Measurements from ENCODE around the gene NRF1.
A peak's percentile ranks its signal among the peaks of the same experiment; 100 is the strongest.
"Not testable (repeated sequence)": the region's sequence is repeated elsewhere in the genome, so short reads cannot be mapped to it uniquely, and the experiment has no call there.

The NRF1 gene

DNA sequence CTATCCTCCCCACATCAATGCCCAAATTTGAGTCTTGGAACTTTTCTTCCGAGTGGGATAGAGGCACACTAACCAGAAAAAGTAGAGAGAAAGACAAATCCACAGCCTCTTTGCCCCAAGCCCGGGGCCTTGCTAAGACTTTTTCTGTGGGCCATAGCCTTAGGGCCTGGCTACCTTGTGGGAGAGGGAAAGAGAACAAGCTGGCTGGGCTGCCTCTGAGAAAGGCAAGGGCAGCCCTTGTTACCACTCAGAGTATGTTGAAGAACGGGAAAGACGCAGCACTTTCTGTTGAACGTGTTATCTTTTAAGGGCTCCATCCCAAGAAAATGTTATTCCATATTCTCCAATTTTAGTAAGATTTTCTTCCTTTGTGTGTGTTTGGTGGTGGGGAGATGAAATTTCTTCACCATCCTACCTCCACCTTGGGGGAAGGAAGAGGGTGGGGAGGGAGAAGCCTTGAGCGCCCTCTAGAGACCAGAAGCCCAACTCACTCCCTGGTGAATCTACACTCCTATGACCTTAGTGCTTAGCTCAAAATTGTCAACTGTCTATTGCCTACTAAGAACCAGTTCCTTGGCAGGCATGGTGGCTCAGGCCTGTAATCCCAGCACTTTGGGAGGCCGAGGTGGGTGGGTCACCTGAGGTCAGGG, 3.9 kb upstream of the NRF1 start:
- no peak for DNase-seq (ENCODE audit: low read depth)

- no peak for DNase-seq (ENCODE audit: low read depth)
Observed at GRCh38 chr7:129609666-129610065, 1.9 kb upstream of the NRF1 start.

GRCh38 chr7:129610709-129611245, 743 bp upstream of the NRF1 start:
- no peak for DNase-seq (ENCODE audit: low read depth)

DNA sequence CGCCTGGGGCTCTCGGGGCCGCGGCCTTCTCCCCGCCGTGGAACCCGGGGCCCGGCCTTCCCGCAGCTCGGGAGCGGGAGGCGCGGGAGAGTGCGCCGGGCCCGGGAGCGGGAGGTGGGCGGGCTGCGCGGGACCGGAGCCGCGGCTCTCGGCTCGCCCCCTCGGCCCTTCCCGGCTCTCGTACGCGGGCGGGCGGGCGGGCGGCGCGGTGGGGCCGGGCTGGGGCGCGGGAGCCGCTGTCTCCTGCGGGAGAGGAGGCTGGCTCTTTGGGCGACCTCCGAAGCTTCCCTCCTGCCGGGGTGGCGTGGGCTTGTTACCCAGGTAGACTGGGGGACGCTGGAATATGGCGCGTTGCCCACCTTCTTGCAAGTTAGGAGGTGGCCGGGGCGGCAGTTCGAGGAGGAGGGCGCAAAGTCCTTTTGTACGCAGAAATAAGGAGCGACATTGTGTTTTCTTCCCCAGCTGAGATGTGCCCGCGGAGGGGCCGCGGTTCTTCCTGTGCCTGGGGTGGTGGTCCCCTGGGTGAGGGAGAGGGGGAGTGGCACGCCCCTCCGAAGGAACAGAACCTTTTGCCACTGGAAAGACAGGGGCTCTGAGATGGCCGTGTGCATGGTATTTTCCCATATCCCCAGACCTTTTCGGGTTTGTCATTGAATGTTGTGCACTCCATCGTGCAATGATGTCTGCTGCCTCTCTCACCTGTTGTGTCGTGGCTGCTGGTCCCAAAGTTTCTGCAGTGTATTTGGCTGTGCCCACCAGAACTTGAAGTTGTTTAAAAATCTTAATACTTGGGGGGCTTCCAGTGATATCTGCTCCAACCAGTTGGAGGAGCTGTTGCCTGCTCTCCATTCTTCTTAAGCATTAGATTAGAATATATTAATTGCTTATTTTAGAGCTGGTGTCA, 844 bp downstream of the NRF1 start:
- peak; percentile 16 for DNase-seq (ENCODE audit: low read depth)

DNA sequence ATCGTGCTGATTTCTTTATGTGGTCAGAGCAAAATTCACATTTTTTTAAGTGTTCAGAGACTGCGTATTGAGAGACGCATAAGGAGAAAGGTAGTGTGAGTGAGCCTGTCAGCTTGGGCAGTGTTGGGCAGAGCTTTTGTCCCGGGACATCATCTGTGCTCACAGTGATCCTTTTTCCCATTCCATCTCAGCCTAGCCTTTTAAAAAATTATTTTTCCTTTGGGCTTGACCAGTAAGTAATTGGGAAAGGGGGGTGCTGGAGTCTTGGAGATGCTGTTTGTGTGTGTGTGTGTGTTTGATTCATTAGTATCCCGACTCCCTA, 1.5 kb downstream of the NRF1 start:
- DNase-seq (ENCODE audit: low read depth): no peak

- no peak for DNase-seq (ENCODE audit: low read depth)
Observed at GRCh38 chr7:129615018-129615417, 3.5 kb downstream of the NRF1 start.

GRCh38 chr7:129616530-129616929, 5.0 kb downstream of the NRF1 start:
- DNase-seq (ENCODE audit: low read depth): no peak

DNA sequence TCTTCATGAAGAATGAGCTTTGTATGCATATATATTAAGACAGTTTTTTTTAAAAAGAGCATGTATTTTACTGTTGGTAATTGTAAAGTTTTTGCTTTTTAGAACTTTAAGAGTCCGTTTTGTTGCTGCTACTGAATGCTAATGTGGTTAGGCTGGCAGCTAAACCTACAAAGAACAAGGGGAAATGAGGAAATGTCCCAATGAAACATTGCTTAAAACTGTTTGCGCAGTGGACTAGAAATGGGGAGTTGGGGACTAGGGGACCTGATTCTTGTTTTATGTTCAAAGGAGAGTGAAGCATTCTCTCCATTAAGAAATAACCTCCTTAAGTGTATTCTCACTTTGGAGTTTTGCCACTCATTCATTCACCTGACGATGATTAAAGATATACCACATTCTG, 5.7 kb downstream of the NRF1 start:
- DNase-seq (ENCODE audit: low read depth): no peak

DNA sequence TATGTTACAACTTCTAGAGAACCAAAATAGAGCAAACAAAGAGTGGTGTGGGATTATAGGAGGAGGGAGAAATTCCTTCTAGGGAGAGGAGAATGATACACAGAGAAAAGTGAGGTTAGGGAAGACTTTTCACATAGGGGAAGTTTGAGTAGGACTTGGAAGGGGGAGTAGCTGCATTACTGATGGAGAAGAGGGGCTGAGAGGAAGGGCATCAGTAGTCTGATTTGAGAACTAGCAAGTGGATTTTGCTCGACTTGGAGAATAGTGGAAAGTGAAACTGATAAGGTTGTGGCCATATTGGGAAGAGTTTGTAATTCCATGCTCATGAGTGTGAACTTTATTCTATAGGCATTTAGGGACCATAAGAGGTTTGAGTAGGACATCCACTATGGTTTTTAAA, 6.1 kb downstream of the NRF1 start:
- no peak for DNase-seq (ENCODE audit: low read depth)

DNA sequence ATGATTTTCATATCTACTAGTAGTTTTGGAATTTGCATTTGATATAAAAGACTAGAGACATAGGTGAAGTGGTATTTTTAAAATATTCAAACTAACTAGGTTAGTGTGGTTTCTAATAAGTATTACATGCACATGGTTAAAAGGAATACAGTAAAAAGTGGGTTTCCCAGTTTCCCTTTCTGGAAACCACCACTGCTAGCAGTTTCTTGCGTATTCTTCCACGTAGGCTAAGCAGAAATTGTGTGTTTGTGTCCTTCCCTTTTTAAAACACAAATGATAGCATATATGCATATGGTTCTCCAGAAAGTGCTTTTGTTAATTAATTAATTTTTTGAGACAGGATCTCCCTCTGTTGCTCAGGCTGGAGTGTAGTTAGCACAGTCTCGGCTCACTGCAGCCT, 15.4 kb downstream of the NRF1 start:
- no peak for DNase-seq (ENCODE audit: low read depth)

DNA sequence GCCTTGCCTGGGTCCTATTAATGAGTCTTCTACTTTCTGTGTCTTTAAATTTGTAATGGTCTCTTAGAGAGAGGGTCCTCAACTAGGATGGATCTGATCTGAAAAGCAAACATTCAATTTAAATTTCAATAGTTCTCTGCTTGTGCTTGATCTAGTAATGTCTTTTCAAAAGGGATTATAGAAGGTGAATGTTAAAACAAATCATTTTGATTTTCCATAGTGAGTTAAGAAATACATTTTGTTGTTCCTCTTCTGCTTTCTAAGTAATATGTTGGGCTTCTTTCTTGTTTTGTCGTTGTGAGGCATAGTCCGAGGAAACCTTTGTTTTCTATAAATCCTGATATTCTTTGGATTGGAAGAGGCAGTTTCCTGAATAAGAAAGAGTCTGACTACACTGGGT, 18.8 kb downstream of the NRF1 start:
- DNase-seq (ENCODE audit: low read depth): no peak

GRCh38 chr7:129634361-129635034, 23.0 kb downstream of the NRF1 start:
- no peak for DNase-seq (ENCODE audit: low read depth)

- peak; percentile 29 for DNase-seq (ENCODE audit: low read depth)
Observed at GRCh38 chr7:129635300-129636029, 23.9 kb downstream of the NRF1 start.

GRCh38 chr7:129636030-129636550, 24.6 kb downstream of the NRF1 start:
- DNase-seq (ENCODE audit: low read depth): not testable (repeated sequence)

DNA sequence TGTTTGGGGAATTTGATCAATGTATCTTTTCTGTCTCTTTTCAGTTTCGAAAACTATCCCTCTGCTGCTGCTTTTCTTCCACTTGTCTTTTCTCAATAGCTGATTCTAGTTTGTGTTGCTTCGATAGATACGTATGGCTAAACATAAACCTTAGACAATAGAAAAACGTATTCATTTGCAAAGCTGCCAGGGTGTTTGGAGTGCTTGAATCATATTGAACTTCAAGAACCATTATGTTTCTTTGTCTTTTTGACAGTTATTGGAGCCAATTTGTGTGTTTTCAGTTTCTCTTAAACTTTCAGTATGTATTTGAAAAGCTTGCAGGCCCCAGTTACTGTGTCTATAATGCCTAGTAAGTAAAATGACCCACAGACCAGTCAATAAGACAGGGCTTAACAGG, 25.1 kb downstream of the NRF1 start:
- DNase-seq (ENCODE audit: low read depth): no peak

DNA sequence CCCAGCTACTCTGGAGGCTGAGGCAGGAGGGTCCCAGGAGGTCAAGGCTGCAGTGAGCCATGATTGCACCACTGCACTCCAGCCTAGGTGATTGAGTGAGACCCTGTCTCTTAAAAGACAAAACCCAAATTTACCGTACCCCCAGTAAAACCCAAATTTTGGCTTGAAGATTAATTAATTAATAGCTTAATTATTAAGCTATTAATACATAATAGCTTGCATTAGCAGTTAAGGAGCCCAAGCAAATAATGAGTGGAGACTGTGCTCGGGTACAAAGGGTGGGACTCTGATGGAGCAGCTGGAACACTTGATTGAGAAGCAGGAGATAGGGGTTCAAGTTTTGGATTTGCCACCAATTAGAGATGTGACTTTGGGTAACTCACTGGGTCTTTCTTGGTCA, 28.9 kb downstream of the NRF1 start:
- no peak for DNase-seq (ENCODE audit: low read depth)

- DNase-seq (ENCODE audit: low read depth): no peak
Observed at GRCh38 chr7:129642871-129643549, 31.5 kb downstream of the NRF1 start.

DNA sequence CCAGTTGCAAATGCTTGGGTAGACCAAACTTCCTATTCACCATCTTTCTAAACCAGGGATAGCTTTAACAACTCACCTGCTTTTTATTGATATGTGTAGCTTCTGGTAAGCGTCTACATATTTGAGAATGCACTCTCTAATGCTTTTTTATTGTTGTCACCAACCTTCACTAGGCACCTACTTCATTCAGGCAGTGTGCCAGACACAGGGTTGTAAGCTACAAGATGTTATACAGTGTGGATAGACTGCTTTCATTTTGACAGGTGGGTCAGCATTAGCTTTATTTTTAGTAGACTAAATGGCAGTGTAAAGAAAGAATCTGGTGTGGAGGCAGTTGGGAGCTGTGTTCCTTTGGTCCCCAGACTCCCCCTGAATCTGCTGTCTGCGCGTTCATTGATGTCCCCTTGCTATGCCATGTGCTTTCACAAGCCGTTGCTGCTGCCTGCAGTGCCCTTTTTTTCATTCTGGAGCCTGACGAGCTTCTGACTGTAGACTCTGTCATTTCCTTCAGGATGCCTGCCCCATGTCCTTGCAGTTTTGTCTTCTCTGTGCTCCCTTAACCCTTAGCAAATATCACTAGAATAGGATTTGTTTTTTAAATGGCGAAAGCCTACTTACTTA, 32.1 kb downstream of the NRF1 start:
- no peak for DNase-seq (ENCODE audit: low read depth)

GRCh38 chr7:129644634-129645230, 33.2 kb downstream of the NRF1 start:
- no peak for DNase-seq (ENCODE audit: low read depth)

GRCh38 chr7:129646369-129647021, 35.0 kb downstream of the NRF1 start:
- DNase-seq (ENCODE audit: low read depth): no peak

Measured in T-helper 22 cell (primary cell).